IMR-90 (cell line): ENCODE data around the gene ZFYVE1. TPM values are rescaled to one million over a fixed set of nuclear protein-coding genes. Genes with fewer than 3 reads are reported as not detected.

ENCODE experiments used
- ATAC-seq: fragments of 200-7000 bp; cut with Tn5 transposase; 2 replicates; pipeline ENCODE4 v1.9.1; 2020; ENCODE audit warnings: low read depth, mild to moderate bottlenecking, moderate library complexity
- BruUV-seq: library from RNA; stranded (reverse); fragments of 400-500 nt; replicated peaks from 2 replicates; lab custom pipeline; 2021; lab: Mats Ljungman, UMichigan
- CTCF ChIA-PET: fragments of 300-600 bp; formaldehyde crosslinking; extraction: SDS; loops from one replicate; lab custom pipeline; 2021; ENCODE audit warnings: antibody characterized with exemption; lab: Yijun Ruan, JAX
- POLR2A ChIA-PET: fragments of 300-600 bp; sonication (Branson Sonifier 250); formaldehyde crosslinking; loops from one replicate; lab custom pipeline; 2022; ENCODE audit warnings: antibody characterized with exemption; ENCODE audit not compliant: unreplicated experiment; lab: Charles Lee
- DNase-seq: peaks from one replicate; pipeline ENCODE4 v3.0.0; 2013
- H2AFZ ChIP-seq: replicated peaks from 2 replicates; pipeline ENCODE3; 2013; ENCODE audit warnings: low read length, mild to moderate bottlenecking; ENCODE audit not compliant: poor library complexity
- H2AK5ac ChIP-seq: 2 replicates; pipeline ENCODE4 v1.6.1; 2013; ENCODE audit warnings: low read depth, low read length, inconsistent platforms
- H2AK9ac ChIP-seq: replicated peaks from 2 replicates; pipeline ENCODE3; 2013; ENCODE audit warnings: mild to moderate bottlenecking, low read depth, low read length, moderate library complexity; ENCODE audit not compliant: poor library complexity
- H2BK120ac ChIP-seq: 2 replicates; pipeline ENCODE4 v1.6.1; 2013; ENCODE audit warnings: low read depth, low read length, inconsistent platforms
- H2BK15ac ChIP-seq: 3 replicates; pipeline ENCODE4 v1.6.1; 2013; ENCODE audit warnings: low read depth, low read length, inconsistent platforms
- H2BK20ac ChIP-seq: 2 replicates; pipeline ENCODE4 v1.6.1; 2013; ENCODE audit warnings: low read depth, mild to moderate bottlenecking, inconsistent platforms, low read length, moderate library complexity
- H2BK5ac ChIP-seq: 2 replicates; pipeline ENCODE4 v1.6.1; 2013; ENCODE audit warnings: mild to moderate bottlenecking, low read depth, low read length, inconsistent platforms; ENCODE audit not compliant: poor library complexity, severe bottlenecking
- H3K14ac ChIP-seq: replicated peaks from 2 replicates; pipeline ENCODE4 v1.6.1; 2013; ENCODE audit warnings: low read depth, low read length, inconsistent platforms
- H3K18ac ChIP-seq: 2 replicates; pipeline ENCODE4 v1.6.1; 2013; ENCODE audit warnings: low read depth, low read length, control low read depth
- H3K23ac ChIP-seq: 2 replicates; pipeline ENCODE4 v1.6.1; 2013; ENCODE audit warnings: low read depth, low read length, inconsistent platforms
- H3K27ac ChIP-seq: 2 replicates; pipeline ENCODE4 v1.5.1; 2013; ENCODE audit warnings: mild to moderate bottlenecking, control low read depth, low read length; ENCODE audit not compliant: insufficient read depth
- H3K27me3 ChIP-seq: 2 replicates; pipeline ENCODE4 v1.6.1; 2013; ENCODE audit warnings: low read length; ENCODE audit not compliant: control insufficient read depth, insufficient read depth
- H3K36me3 ChIP-seq: 2 replicates; pipeline ENCODE4 v1.6.1; 2013; ENCODE audit warnings: low read length, mixed read lengths; ENCODE audit not compliant: control insufficient read depth, insufficient read depth
- H3K4ac ChIP-seq: 2 replicates; pipeline ENCODE4 v1.6.1; 2013; ENCODE audit warnings: low read depth, low read length, inconsistent platforms
- H3K4me1 ChIP-seq: 2 replicates; pipeline ENCODE4 v1.6.1; 2013; ENCODE audit warnings: low read length, mixed read lengths; ENCODE audit not compliant: control insufficient read depth, insufficient read depth
- H3K4me2 ChIP-seq: 2 replicates; pipeline ENCODE4 v1.6.1; 2013; ENCODE audit warnings: low read depth, mild to moderate bottlenecking, control low read depth, low read length, moderate library complexity
- H3K4me3 ChIP-seq: 2 replicates; pipeline ENCODE4 v1.5.1; 2013; ENCODE audit warnings: low read depth, mild to moderate bottlenecking, control low read depth, low read length, moderate library complexity; ENCODE audit not compliant: insufficient read depth
- H3K56ac ChIP-seq: 2 replicates; pipeline ENCODE4 v1.6.1; 2013; ENCODE audit warnings: low read length, inconsistent platforms; ENCODE audit not compliant: insufficient read depth; ENCODE audit errors: extremely low read depth
- H3K79me1 ChIP-seq, 2 experiments: 2 replicates each; pipeline ENCODE4 v1.6.1; 2013; ENCODE audit warnings: low read length in 2 of 2, inconsistent platforms in 1 of 2, low read depth in 1 of 2
- H3K9ac ChIP-seq: 2 replicates; pipeline ENCODE4 v1.6.1; 2013; ENCODE audit warnings: low read depth, low read length, control low read depth
- H3K9me1 ChIP-seq: 2 replicates; pipeline ENCODE4 v1.6.1; 2013; ENCODE audit warnings: low read length, inconsistent platforms; ENCODE audit not compliant: insufficient read depth
- H3K9me3 ChIP-seq: 2 replicates; pipeline ENCODE4 v1.6.1; 2013; ENCODE audit warnings: low read length; ENCODE audit not compliant: control insufficient read depth, insufficient read depth
- H4K20me1 ChIP-seq: 2 replicates; pipeline ENCODE4 v1.6.1; 2013; ENCODE audit warnings: low read length, inconsistent platforms; ENCODE audit not compliant: insufficient read depth
- H4K5ac ChIP-seq: 2 replicates; pipeline ENCODE4 v1.6.1; 2013; ENCODE audit warnings: mild to moderate bottlenecking, low read depth, low read length, control low read depth
- H4K8ac ChIP-seq, 2 experiments: 2 replicates each; pipeline ENCODE4 v1.6.1; 2013; ENCODE audit warnings: low read depth in 2 of 2, low read length in 2 of 2, control low read depth in 1 of 2, inconsistent platforms in 1 of 2
- H4K91ac ChIP-seq: 2 replicates; pipeline ENCODE4 v1.6.1; 2013; ENCODE audit warnings: low read depth, low read length, inconsistent platforms; ENCODE audit not compliant: insufficient read depth
- BHLHE40 ChIP-seq: fragments of 150-350 bp; IDR thresholded peaks from 2 replicates; pipeline ENCODE4 v1.6.1; 2016; ENCODE audit warnings: mild to moderate bottlenecking, low read depth, low read length
- CEBPB ChIP-seq: IDR thresholded peaks from 2 replicates; pipeline ENCODE4 v1.6.1; 2012; ENCODE audit warnings: low read depth, low read length, improper control_type of control experiment
- CHD1 ChIP-seq: IDR thresholded peaks from 2 replicates; pipeline ENCODE4 v1.6.1; 2012; ENCODE audit warnings: low read depth, low read length, improper control_type of control experiment
- FOS ChIP-seq: fragments of 150-350 bp; IDR thresholded peaks from 2 replicates; pipeline ENCODE4 v1.6.1; 2016; ENCODE audit warnings: low read depth, low read length
- POLR2A ChIP-seq: IDR thresholded peaks from 2 replicates; pipeline ENCODE4 v1.6.1; 2012; ENCODE audit warnings: mild to moderate bottlenecking, low read depth, low read length
- RAD21 ChIP-seq: IDR thresholded peaks from 2 replicates; pipeline ENCODE4 v1.6.1; 2012; ENCODE audit warnings: low read length, improper control_type of control experiment
- dilution Hi-C: fragments of 300-500 bp; cut with HindIII; formaldehyde crosslinking; loops from one replicate; pipeline ENCODE4 v1.14.3; 2018; ENCODE audit warnings: low sequenced_read_pairs; ENCODE audit not compliant: unreplicated experiment
- in situ Hi-C: fragments of 300-500 bp; cut with MboI; formaldehyde crosslinking; loops from 3 replicates; pipeline ENCODE4 v1.14.3; 2019; ENCODE audit warnings: low sequenced_read_pairs, inconsistent platforms, mixed read lengths
- intact Hi-C: fragments of 100-400 bp; cut with micrococcal nuclease; formaldehyde crosslinking; loops from 2 replicates; pipeline ENCODE4 v1.10.0; 2022
- polyA plus RNA-seq, 3 experiments: library from polyadenylated mRNA; depleted of rRNA; stranded (reverse); fragments of >200 nt; gene quantifications; 2 replicates each; pipeline ENCODE4 v1.2.3, GENCODE V29; 2012; ENCODE audit warnings: low replicate concordance in 1 of 3
- total RNA-seq: library from RNA; depleted of rRNA; stranded (reverse); fragments of >200 nt; gene quantifications from 2 replicates; pipeline ENCODE4 v1.2.3, GENCODE V29; 2012

ZFYVE1 gene
- total and polyA plus RNA-seq, 2 of the 4 experiments (the other 2 are of a cell fraction), result 12.2 to 14.2 TPM

DNA sequence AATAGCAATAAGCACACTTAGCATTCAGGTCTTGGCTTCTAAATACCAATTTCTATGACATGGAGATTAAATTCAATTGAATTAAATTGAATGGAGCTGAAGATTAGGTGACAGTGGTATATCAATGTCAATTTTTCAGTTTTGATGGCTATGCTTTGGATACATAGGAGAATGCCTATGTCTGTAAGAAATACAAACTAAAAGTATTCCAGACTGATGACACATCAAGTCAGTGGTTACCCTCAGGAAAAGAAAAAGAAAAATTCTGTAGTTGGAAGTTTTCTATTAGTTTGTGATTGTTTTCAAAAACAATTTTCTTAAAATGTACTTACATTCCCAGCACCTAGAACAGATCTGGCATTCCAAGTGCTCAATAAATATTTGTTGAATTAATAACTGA lies 105.5 kb downstream of the ZFYVE1 start:
- TF ChIP-seq POLR2A, result no peak
- no peak for TF ChIP-seq CEBPB
- TF ChIP-seq CHD1, result no peak
- TF ChIP-seq BHLHE40, result no peak
- TF ChIP-seq FOS, result no peak
- no peak for TF ChIP-seq RAD21
- Histone ChIP-seq H3K14ac (no peak overlapping the region), H2BK15ac (no peak overlapping the region), H3K23ac (no peak overlapping the region), H3K9me1 (no peaks in the 10 kb centered on the region; the same call in 1 of the 2 replicates), H3K4me2 (no peak overlapping the region), H4K20me1 (no peaks in the 10 kb centered on the region), H3K9me3 (no peaks in the 10 kb centered on the region), H3K36me3 (no peaks in the 10 kb centered on the region), H4K91ac (peak overlapping the region; percentile 7; the same call in 1 of the 2 replicates), H3K4me1 (peaks cover 2% of the 10 kb centered on the region; the same call in 1 of the 2 replicates), H3K56ac (no peak overlapping the region), H3K4me3 (no peak overlapping the region), H3K27ac (no peak overlapping the region), H2AK9ac (no peak overlapping the region), H3K4ac (no peak overlapping the region), H2BK5ac (no peak overlapping the region), H2AFZ (no peak overlapping the region), H2BK120ac (no peak overlapping the region), H4K8ac (no peak overlapping the region), H3K79me1 (no peaks in the 10 kb centered on the region), H4K5ac (no peak overlapping the region), H3K9ac (no peak overlapping the region), H3K27me3 (no peaks in the 10 kb centered on the region; the same call in 1 of the 2 replicates), H2AK5ac (no peak overlapping the region; the same call in 1 of the 2 replicates), H3K18ac (no peak overlapping the region), H2BK20ac (peak overlapping the region; percentile 22; the same call in 1 of the 2 replicates)
- in situ Hi-C loops (no loop called here), intact Hi-C loops (no loop called here), dilution Hi-C loops (no loop called here)
- peak; percentile 35 for DNase-seq
- ChIA-PET POLR2A (no interaction called here), CTCF (no interaction called here)
- no peak for ATAC-seq
- BruUV-seq, result no TSS peak
